Left colon (tissue), 2 donors: ENCODE results near the gene PRSS3. TPM values are rescaled to one million over a fixed set of nuclear protein-coding genes. Genes with fewer than 3 reads are reported as not detected.
"Not testable (repeated sequence)": the region's sequence is repeated elsewhere in the genome, so short reads cannot be mapped to it uniquely, and the experiment has no call there.

Experiments
- ATAC-seq: fragments of 200-7000 bp; cut with Tn5 transposase; one replicate; pipeline ENCODE4 v1.9.1; 2020; ENCODE audit warnings: mild to moderate bottlenecking, moderate library complexity
- DNase-seq, 2 donors: peaks; one replicate each; pipeline ENCODE4 v3.0.0-alpha.2; 2020
- intact Hi-C, 2 donors: fragments of 100-400 bp; cut with DNase I in 1 of 2; cut with micrococcal nuclease in 1 of 2; formaldehyde crosslinking; loops; one replicate each; pipeline versions ENCODE4 v1.11.2 to v1.14.0; 2022; cut with DNase I, micrococcal nuclease
- total RNA-seq, 2 donors: library from RNA; stranded (reverse); fragmentation: NEBNext Ultra II Directional; extraction: Animal tissue kit (Norgen Biotek cat#: 25700); gene quantifications; one replicate each; pipeline ENCODE4 v1.2.1, GENCODE V29; 2021
- donor health status: DM: no; HTN: no; CAD: no.
- donor health status: DM: yes; HTN: yes; CAD: no.

Gene PRSS3
- total RNA-seq, 2 donors from 2014 or later: 244 to 310 TPM

- ATAC-seq, intact Hi-C loops: not testable (repeated sequence)
Observed at GRCh38 chr9:33847894-33848205, 52.5 kb downstream of the PRSS3 start.

More at GRCh38 chr9:33847894-33848205, 52.5 kb downstream of the PRSS3 start:
- not testable (repeated sequence) for DNase-seq

Other genes starting within 250 kb of the PRSS3 start
- gene UBE2R2, start 21.6 kb downstream of the PRSS3 start, total RNA-seq: 10 to 100 TPM; 34.1 to 40.8 TPM